ENCODE results near the gene TPRG1.

DNA sequence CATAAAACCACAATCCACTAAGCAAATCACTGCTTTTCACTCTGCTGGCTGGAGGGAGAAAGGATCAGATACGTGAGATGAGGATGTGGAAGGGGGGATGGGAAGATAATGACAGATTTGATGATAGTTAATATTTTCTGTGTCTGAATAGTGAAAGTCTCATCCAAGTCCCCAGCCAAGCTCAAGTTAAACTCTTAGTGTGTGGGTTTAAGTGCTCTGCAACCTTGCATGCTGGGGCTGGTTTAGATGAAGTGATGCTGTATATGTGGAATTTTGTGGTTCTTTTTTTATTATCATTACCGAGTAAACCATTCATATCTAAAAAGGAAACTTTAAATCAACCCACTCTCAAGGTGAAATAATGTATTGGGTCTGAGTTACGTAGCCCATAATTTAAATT is 111.0 kb downstream of the TPRG1 start:
- TF ChIP-seq, protein P1, sequence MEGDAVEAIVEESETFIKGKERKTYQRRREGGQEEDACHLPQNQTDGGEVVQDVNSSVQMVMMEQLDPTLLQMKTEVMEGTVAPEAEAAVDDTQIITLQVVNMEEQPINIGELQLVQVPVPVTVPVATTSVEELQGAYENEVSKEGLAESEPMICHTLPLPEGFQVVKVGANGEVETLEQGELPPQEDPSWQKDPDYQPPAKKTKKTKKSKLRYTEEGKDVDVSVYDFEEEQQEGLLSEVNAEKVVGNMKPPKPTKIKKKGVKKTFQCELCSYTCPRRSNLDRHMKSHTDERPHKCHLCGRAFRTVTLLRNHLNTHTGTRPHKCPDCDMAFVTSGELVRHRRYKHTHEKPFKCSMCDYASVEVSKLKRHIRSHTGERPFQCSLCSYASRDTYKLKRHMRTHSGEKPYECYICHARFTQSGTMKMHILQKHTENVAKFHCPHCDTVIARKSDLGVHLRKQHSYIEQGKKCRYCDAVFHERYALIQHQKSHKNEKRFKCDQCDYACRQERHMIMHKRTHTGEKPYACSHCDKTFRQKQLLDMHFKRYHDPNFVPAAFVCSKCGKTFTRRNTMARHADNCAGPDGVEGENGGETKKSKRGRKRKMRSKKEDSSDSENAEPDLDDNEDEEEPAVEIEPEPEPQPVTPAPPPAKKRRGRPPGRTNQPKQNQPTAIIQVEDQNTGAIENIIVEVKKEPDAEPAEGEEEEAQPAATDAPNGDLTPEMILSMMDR (conservative IDR thresholded peaks at IDR 0.05; ENCODE audit: low read depth, low read length) = no peak
- TF ChIP-seq FOS (IDR thresholded peaks at IDR 0.05; ENCODE audit: low read depth, low read length) = no peak
- TF ChIP-seq SMC3 (IDR thresholded peaks at IDR 0.05; ENCODE audit: low read depth, low read length) = no peak
- no peak for TF ChIP-seq POLR2A (IDR thresholded peaks at IDR 0.05; ENCODE audit: low read depth, low read length)
- TF ChIP-seq RAD21 (IDR thresholded peaks at IDR 0.05; ENCODE audit: low read length) = no peak
